HepG2 (cell line): ENCODE measurements around the gene KCNS1. TPM values are rescaled to one million over a fixed set of nuclear protein-coding genes. Genes with fewer than 3 reads are reported as not detected.

Source experiments
- CBX1 ChIP-seq: IDR thresholded peaks from one replicate; pipeline ENCODE4 v1.6.1; 2016; ENCODE audit warnings: antibody characterized with exemption, low read depth
- CC2D1A ChIP-seq: sonication (generic); formaldehyde crosslinking; IDR thresholded peaks from 2 replicates; pipeline ENCODE4 v1.8.1; 2023; ENCODE audit warnings: mild to moderate bottlenecking, missing genetic modification reagents
- CREB1 ChIP-seq, 2 experiments: fragments of 450-650 bp in 1 of 2; IDR thresholded peaks; 2 replicates each; pipeline ENCODE4 v1.6.1; 2016 to 2017; ENCODE audit warnings: control low read depth in 1 of 2, mild to moderate bottlenecking in 1 of 2, missing compliant biosample characterization in 1 of 2, missing genetic modification characterization in 1 of 2
- DMAP1 ChIP-seq: IDR thresholded peaks from 2 replicates; pipeline ENCODE4 v1.6.1; 2016
- MAX ChIP-seq: IDR thresholded peaks from 2 replicates; pipeline ENCODE4 v1.6.1; 2012; ENCODE audit warnings: inconsistent platforms
- MED8 ChIP-seq: sonication (generic); formaldehyde crosslinking; IDR thresholded peaks from 2 replicates; pipeline ENCODE4 v1.8.1; 2023; ENCODE audit warnings: mild to moderate bottlenecking, missing genetic modification reagents; ENCODE audit not compliant: insufficient replicate concordance
- NR3C1 ChIP-seq: sonication (generic); formaldehyde crosslinking; IDR thresholded peaks from 2 replicates; pipeline ENCODE4 v1.4.0; 2020; ENCODE audit warnings: missing genetic modification reagents
- PLRG1 ChIP-seq: fragments of 450-650 bp; conservative IDR thresholded peaks from 2 replicates; pipeline ENCODE4 v1.6.1; 2016
- POGZ ChIP-seq: sonication (generic); formaldehyde crosslinking; IDR thresholded peaks from 2 replicates; pipeline ENCODE4 v1.4.0; 2020; ENCODE audit warnings: mild to moderate bottlenecking, missing genetic modification reagents
- RFX3 ChIP-seq: IDR thresholded peaks from 2 replicates; pipeline ENCODE4 v1.6.1; 2016; ENCODE audit warnings: missing biosample characterization, missing genetic modification reagents
- SIN3B ChIP-seq: fragments of 150-350 bp; IDR thresholded peaks from 2 replicates; pipeline ENCODE4 v1.6.1; 2014; ENCODE audit warnings: low read length
- SNAPC4 ChIP-seq: sonication (generic); formaldehyde crosslinking; IDR thresholded peaks from 2 replicates; pipeline ENCODE4 v1.4.0; 2020; ENCODE audit warnings: mild to moderate bottlenecking, missing genetic modification reagents
- SOX5 ChIP-seq: IDR thresholded peaks from 2 replicates; pipeline ENCODE4 v1.6.1; 2016; ENCODE audit warnings: borderline replicate concordance
- TFE3 ChIP-seq: IDR thresholded peaks from 2 replicates; pipeline ENCODE4 v1.6.1; 2016
- ZBTB37 ChIP-seq: sonication (generic); formaldehyde crosslinking; IDR thresholded peaks from 2 replicates; pipeline ENCODE4 v1.4.0; 2020; ENCODE audit warnings: mild to moderate bottlenecking, missing genetic modification reagents
- ZBTB44 ChIP-seq: sonication (generic); formaldehyde crosslinking; IDR thresholded peaks from 2 replicates; pipeline ENCODE4 v1.4.0; 2020; ENCODE audit warnings: missing genetic modification reagents
- ZKSCAN5 ChIP-seq: sonication (generic); formaldehyde crosslinking; IDR thresholded peaks from 2 replicates; pipeline ENCODE4 v1.5.1; 2020; ENCODE audit warnings: mild to moderate bottlenecking, missing genetic modification reagents
- ZNF280D ChIP-seq: sonication (generic); formaldehyde crosslinking; IDR thresholded peaks from 2 replicates; pipeline ENCODE4 v1.5.1; 2020; ENCODE audit warnings: mild to moderate bottlenecking, missing genetic modification reagents
- polyA plus RNA-seq, 8 experiments: library from polyadenylated mRNA; depleted of rRNA in 3 of 8; stranded (reverse) in 7 of 8; unstranded in 1 of 8; fragments of >200 nt; fragmentation: Illumina TruSeq in 4 of 8; extraction: Trizol in 4 of 8; gene quantifications; 2 replicates each; pipeline versions ENCODE4 v1.2.1 to v1.2.3, GENCODE V29; 2011 to 2016; ENCODE audit warnings: low read depth in 4 of 8, missing spikeins in 1 of 8, mixed read lengths in 1 of 8; ENCODE audit not compliant: insufficient read depth in 1 of 8
- total RNA-seq, 5 experiments: library from RNA; depleted of rRNA; stranded (reverse); fragments of >200 nt; fragmentation: Illumina TruSeq; extraction: Trizol; gene quantifications; 2 replicates each; pipeline ENCODE4 v1.2.3, GENCODE V29; 2016; ENCODE audit warnings: low read depth in 1 of 5

The KCNS1 gene
- total and polyA plus RNA-seq, 2 of the 13 experiments (the other 11 are each of a cell fraction or from before 2014, with no cell fraction given) = 0.03 TPM; not detected in 1

- peak; percentile 34; the same call in 1 of the 2 replicates for TF ChIP-seq MAX
- TF ChIP-seq MED8 = no peak
- TF ChIP-seq DMAP1 = peak; percentile 46; the same call in 1 of the 2 replicates
- no peak for TF ChIP-seq CREB1 (IDR thresholded peaks at IDR 0.05)
- TF ChIP-seq CREB1 (CRISPR knock-in tag; IDR thresholded peaks at IDR 0.05) = peak; percentile 47; the same call in 1 of the 2 replicates
- no peak for TF ChIP-seq ZBTB44 (CRISPR knock-in tag)
- TF ChIP-seq ZNF280D (CRISPR knock-in tag) = 0 out of 2 replicates have a peak, but pooled peaks have one; percentile 22
- 0 out of 2 replicates have a peak, but pooled peaks have one; percentile 16 for TF ChIP-seq SIN3B
- peak; percentile 83; the same call in 1 of the 2 replicates for TF ChIP-seq POGZ (CRISPR knock-in tag)
- TF ChIP-seq ZKSCAN5 (CRISPR knock-in tag) = peak; percentile 84
- TF ChIP-seq CC2D1A = no peak
- TF ChIP-seq TFE3 (CRISPR knock-in tag) = peak; percentile 14; the same call in 1 of the 2 replicates
- no peak for TF ChIP-seq ZBTB37 (CRISPR knock-in tag)
- TF ChIP-seq NR3C1 (CRISPR knock-in tag) = no peak
- no peak for TF ChIP-seq CBX1
- TF ChIP-seq SNAPC4 (CRISPR knock-in tag) = no peak
- TF ChIP-seq RFX3 = no peak
- no peak for TF ChIP-seq PLRG1
- TF ChIP-seq SOX5 (CRISPR knock-in tag) = peak; percentile 94
Observed at GRCh38 chr20:45077559-45077958, 23.4 kb downstream of the KCNS1 start (continued).
